GM18868 (cell line): ENCODE measurements around the gene ALG12.
A peak's percentile ranks its signal among the peaks of the same experiment; 100 is the strongest.
"Not testable (repeated sequence)": the region's sequence is repeated elsewhere in the genome, so short reads cannot be mapped to it uniquely, and the experiment has no call there.

Experiments
- ATAC-seq: cut with Tn5 transposase; IDR thresholded peaks from one replicate; pipeline ENCODE4 v1.9.1; 2021; ENCODE audit warnings: mild to moderate bottlenecking, moderate library complexity; ENCODE audit not compliant: unreplicated experiment

The ALG12 gene

DNA sequence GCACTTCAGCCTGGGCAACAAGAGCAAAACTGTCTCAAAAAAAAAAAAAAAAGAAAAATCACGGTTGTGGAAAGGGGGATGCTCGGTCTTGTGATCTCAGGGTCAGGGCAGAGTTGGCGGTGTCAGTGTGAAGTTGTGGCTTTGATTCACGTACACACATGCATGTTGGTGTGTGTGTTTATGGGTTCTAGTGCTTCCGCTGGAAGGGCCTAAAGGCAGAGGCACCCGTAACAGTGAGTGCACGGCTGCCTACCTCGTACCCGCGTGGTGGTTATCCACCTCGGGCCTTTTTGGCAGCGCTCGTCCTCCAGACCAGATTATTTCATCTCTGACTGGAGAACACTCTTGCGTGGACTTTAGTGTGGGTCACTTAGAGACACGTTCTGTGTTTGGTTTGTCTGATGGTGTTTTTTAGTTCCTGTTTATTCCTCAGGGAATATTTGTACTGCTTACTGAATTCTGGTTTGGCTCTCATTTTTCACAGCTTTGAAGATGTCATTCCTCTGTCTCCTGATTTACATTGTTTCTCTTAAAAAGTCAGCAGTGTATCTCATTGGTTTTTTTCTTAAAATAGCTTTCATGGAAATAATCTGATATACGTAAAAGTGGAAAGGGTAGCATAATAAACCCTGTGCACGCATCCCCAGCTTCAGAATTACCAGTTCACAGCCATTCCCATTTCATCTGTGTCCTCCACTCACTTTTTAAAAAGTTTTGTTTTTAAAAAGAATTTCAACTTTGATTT, 49.0 kb downstream of the ALG12 start:
- ATAC-seq, result no peak

DNA sequence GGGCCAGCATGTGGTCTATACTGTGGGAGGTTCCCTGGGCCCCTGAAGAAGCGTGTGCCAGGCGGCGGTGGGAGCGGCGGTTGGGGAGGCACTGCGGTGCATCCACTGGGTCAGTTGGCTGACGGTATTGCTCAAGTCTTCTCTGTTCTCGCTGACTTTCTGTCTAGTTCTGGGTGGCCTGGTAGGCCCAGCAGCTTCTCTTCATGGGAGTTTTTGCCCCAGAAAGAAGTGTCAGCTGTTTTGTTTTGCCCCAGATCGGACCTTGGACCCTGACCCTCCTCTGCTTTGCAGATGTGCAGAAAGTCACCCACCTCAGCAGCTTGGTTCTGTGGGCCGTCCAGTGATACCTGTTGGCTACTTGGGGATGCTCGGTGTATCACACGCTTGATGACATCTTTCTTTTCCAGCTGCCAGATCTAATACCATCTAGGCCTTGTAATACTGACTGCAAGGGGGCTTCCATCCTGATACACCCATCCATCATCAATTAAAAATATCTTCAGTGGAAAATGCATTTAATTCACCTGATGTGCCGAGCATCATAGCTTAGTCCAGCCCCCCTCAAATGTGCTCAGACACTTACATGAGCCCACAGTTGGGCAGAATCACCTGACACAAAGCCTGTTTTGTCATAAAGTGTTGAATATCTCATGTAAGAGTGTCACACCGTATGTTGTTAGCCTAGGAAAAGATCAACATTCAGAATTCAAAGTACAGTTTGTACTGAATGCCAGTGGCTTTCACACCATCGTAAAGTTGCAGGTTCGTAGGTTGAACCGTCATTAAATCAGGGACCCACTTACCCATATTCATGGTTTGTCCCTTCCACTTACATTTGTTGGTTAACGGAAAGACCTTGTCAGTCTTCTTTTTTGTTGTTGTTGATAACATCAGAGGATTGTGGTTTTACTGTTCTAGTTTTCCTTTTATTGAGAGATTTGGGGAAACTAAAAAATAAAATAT, 50.7 kb downstream of the ALG12 start:
- ATAC-seq, result no peak

DNA sequence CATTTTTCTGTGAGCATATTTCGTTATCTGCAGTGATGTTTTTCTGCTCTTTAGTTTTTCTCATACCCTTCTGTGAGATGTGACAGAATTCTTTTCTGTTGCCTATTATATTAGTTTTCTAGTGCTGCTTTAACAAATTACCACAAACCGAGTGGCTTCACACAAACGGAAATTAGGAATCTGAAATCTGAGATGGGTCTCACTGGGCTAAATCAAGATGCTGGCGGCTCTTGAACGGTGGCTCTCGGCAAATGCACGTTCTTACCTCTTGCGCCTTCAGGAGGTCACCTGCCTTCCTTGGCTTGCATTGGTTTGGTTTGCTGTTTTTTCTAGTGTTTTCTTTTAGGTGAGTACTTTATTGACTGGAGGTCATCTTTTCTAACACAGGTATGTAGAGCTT, 51.6 kb downstream of the ALG12 start:
- ATAC-seq, result no peak

DNA sequence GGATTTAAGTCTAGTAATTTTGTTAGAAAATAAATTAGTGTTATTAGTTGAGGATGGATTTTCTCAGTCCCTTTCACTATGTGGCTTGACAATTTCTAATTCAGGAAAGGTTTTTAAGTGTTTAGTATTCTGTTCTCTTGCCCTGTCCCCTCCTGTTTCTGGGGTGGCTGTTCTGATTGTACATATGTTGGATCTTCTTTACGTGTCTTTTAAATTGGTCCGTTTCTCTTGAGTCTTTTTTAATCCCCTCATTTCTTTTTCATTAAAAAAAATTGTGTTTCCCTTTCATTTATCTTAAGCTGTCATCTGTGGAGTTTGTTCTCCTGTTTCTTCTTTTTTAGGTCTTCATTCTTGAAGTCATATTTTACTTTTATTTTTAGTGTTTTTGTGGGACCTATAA, 52.1 kb downstream of the ALG12 start:
- no peak for ATAC-seq

DNA sequence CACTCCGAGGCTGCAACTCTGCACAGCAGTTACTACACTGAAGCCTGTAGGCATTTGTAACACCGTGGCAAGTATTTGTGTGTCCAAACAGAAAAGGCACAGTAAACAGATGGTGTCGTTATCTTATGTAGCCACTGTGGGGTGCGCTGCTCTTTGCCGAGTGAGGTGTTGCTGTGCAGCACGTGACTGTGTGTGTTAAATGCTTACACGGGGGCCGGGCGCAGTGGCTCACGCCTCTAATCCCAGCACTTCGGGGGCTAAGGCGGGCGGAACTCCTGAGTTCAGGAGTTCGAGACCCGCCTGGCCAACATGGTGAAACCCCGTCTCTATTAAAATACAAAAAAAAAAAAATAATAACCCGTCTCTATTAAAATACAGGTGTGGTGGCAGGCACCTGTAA, 53.1 kb downstream of the ALG12 start:
- no peak for ATAC-seq

DNA sequence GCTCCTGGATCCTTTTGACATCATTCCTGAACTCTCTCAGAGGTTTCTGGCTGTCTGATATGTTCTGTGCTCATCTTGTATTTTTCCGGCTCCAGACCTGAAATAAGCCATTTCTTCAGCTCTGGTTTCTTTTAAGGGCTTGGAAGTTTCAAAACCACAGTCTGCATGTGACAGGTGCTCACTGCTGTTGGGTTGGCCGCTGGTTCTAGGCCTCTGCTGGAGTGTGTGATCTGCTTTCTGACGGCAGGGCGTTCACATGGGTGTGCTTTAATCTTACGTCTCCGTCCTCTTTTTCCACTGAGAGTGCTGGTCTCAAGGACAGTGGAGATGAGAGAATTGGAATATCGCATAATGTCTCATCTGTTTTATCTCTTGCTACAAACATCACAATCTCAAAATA, 54.3 kb downstream of the ALG12 start:
- ATAC-seq, result no peak

DNA sequence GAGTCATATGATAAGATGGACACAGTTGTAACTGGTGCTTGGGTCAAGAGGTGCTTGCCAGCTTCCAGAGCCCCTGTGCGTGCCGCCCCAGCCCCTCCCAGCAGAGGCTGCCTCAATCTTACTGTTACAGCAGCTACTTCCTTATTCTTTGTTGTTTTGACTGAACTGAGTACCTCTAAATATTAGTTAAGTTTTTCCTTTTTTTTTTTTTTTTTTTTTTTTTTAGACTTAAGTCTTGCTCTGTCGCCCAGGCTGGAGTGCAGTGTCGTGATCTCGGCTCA, 55.8 kb downstream of the ALG12 start:
- ATAC-seq, result no peak

DNA sequence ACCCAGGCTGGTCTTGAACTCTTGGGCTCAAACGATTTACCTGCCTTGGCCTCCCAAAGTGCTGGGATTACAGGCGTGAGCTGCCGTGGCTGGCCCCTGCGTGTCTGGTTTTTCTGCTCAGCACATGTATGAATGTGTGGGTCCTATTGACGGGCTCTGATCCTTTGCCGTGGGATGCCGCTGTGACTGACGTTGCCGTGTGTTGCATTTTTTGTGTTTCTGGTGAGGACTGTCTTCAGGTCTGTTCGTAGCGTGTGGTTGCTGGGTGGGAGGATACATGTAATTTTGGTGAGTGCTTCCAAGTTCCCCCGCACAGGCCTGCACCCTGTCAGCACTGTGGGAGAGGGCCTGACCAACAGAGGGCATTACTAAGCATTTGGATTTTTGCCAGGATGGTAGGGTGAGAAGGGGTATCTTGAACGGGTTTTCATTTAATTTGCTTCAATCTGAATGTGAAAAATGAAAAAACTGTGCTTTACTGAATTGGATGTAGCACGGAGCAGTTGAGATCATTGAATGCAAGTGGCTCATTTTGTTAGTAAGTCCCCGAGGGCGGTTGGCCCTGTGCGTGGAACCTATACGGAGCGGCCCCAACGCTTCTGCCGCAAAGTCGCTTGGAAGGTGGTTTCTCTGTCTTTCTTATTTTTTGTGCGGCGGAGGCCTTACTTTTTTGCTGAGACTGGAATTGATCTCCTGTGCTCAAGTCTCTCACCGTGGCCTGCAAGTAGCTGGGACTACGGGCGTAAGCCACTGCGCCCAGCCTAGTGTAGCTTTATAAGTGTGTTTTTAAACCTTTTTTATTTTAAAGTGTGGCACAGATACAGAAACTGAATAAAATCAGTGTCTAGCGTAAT, 56.4 kb downstream of the ALG12 start:
- ATAC-seq, result no peak

DNA sequence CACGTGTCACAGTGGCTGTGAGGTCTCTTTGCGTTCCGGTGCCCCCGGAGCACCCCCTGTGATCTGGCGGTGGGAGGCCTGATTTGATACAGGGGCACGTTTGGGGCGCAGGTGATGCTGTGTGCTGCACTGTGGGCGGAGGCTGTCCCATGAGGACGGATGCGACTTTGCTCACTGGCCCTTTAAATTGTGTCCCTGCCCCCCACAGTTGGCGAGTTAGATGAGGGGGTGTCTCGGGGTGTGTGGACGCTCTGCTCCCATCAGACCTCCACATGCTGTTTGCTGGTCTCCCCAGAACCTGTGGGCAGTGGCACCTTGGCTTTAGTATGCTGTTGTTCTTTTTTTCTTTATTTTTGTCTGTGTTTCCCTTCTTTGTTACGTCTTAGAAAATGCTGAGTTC, 59.4 kb downstream of the ALG12 start:
- no peak for ATAC-seq

DNA sequence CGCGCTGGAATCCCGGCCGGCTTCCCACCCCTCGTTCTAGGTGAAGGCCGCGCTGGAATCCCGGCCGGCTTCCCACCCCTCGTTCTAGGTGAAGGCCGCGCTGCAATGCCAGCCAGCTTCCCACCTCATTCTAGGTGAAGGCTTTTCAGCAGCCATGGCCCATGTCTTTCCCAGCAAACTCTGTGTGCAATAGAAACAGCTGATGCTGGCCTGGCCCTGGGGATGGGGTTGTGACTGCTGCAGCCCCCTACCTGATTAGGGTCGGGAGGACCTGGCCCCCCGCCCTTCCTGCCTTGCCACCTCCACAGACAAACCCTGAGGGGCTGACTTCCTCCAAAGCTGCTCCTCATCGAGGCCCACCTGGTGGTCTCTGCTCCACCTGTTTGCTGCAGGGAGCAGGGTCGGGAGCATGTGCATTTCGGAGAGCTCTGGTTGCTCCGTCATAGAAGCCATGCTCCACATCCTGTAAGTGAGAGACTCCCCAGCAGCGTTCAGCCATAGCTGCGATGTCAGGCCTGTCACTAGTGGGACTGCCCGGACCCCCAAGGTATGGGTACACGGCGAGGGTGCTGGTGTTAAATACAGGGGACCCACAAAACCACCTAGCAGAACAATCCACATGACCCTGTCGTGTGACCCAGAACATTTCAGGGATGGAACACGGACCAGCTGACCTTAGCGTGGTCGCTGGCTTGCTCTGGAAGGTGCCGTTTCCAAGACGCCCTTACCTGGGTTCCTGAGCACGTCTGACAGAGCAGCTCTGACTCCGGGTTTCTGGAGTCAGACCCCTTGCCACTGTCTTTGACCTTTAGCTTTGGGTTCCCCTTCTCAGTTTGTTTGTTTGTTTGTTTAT, 61.2 kb downstream of the ALG12 start:
- ATAC-seq, result no peak

DNA sequence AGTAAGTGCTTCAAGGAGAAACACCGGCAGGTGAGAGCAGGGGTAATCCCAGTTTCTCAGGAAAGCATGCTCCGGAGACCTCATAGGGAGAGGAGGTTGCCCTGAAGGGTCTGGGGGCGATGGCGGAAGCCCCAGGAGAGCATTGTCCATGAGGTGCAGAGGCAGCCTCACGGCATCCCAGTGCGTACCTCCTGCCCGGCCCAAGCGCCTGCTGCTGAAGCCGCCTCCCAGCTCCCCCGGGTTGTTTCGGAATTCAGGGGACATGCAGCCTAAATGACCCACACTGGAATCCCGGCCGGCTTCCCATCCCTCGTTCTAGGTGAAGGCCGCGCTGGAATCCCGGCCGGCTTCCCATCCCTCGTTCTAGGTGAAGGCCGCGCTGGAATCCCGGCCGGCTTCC, 61.9 kb downstream of the ALG12 start:
- no peak for ATAC-seq

DNA sequence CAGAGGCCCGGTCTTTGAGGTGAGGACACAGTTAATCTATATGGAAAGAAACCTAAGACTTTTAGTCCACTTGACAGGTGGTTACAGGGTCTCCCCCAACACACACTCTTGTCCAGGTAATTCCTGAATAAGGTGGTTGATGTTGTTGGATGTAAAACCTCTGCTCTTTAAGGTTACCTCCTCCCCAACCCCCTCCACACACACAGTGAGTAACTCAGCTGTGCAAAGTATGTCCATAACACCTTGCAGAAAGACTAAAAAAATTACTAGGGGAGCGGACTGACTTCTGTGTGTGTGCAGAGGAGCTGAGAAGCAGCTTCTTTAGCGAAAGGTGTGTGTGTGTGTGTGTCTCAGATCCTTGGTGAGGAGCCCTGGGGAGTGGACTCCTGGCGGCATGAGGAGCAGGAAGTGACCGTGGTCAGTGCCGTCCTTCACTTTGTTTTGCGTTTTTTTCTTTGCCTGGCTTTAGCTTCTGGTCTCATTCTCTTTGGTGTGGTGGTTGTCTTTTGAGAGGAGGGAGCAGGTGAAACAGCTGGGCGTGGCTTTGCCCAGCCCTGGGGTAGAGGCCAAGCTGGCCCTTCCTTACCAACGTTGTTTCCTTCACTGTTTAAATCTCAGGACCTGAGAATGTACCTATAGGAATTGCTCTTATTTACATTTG, 62.9 kb downstream of the ALG12 start:
- ATAC-seq, result no peak

DNA sequence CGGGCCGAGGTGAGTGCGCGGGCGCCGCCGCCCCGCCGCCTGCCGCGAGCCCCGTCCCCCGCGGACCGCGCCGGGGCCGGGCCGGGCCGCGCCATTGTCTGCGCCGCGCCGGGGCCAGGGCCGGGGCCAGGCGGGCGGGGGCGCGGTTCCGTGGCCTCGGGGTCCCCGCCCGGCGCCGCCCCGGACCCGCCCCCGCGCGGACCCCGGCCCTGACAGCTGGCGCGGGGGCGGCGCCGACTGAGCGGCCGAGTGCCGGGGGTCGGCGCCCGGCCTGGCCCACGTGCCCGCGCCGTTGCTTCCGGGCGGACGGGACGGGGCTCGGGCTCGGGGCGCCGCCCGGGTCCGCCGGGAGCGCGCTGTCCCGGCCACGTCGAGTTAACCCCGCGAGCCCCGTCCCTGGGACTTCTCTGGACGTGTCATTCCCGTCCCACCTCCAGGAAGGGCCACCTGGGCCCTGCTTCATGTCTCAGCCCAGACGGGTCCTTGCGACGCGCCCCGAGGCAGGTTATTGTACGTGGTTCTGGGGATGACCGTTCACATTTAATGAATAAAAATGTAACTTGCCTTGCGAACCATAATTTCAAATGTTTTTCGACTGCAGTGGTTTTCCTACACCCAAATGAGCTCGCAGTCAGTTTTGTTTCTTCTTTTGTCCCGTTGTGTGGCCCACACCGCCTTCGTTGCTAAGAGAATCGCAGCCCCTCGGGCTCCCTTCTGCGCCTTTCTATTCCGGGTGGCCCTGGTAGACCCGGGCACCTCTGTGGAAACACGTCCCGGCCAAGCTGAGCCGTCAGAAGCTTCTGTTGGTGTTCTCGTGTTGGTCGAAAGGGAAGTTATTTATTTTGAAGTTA, 64.0 kb downstream of the ALG12 start:
- peak; percentile 12 for ATAC-seq

DNA sequence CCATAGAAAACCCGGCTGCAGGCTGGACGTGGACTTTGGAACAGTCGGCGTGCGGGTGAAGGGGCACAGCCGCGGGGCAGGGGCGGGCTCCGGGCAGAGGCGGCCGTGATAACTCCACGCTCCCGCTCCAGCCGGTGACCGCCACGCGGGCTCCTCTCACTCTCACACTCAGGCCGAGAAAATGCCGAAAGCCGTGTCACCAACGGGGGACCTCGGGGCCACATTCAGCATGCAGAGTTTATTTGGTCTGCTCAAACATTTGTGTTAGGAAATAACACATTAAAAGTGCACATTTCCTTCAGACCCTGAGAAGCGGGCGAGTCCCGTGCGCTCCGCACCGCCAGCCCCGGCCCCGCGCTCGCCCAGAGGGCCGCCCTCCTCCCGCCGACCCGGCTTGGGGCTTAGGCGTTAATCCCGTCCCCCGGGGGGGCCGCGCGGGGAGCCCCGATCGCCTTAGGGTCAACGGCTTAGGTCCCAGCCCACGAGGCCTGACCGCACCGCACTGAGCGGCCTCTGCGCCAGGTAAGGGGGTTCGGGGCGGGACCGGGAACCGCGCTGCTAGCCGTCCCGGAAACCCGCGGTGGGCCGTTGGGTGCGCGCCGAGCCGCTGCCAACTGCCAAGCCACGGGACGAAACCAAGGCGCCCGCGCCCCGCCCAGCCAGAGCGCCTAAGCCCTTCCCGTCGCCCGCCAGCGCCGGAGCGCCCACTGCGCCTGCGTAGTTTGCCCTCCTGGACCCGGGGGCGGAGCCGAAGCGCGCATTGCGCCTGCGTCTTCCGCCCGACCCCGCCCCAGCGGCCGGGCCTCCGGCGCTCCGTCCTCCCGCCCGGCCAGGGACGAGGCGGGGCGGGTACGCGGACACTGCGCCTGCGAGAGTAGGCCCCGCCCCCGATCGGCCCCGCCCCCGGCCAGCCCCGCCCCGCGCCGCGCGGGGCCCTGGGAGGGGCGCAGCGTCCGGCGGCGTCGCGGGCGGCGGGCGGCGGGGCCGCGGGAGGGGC, 65.0 kb downstream of the ALG12 start, which contains the start of gene ZBED4:
TSS of gene ZBED4 (plus strand) at position 947 of the 997 bp plus-strand sequence. CDS start 29,819 bp downstream, outside the sequence.
- ATAC-seq, result peak; percentile 70

DNA sequence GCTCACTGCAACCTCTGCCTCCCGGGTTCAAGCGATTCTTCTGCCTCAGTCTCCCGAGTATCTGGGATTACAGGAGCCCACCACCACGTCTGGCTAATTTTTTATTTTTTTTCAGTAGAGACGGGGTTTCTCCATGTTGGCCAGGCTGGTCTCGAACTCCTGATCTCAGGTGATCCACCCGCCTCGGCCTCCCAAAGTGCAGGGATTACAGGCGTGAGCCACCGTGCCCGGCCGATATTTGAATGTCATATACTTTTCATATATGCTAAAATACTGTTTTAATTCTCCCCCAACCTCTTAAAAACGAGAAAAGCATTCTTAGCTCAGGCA, 65.7 kb downstream of the ALG12 start:
- not testable (repeated sequence) for ATAC-seq

DNA sequence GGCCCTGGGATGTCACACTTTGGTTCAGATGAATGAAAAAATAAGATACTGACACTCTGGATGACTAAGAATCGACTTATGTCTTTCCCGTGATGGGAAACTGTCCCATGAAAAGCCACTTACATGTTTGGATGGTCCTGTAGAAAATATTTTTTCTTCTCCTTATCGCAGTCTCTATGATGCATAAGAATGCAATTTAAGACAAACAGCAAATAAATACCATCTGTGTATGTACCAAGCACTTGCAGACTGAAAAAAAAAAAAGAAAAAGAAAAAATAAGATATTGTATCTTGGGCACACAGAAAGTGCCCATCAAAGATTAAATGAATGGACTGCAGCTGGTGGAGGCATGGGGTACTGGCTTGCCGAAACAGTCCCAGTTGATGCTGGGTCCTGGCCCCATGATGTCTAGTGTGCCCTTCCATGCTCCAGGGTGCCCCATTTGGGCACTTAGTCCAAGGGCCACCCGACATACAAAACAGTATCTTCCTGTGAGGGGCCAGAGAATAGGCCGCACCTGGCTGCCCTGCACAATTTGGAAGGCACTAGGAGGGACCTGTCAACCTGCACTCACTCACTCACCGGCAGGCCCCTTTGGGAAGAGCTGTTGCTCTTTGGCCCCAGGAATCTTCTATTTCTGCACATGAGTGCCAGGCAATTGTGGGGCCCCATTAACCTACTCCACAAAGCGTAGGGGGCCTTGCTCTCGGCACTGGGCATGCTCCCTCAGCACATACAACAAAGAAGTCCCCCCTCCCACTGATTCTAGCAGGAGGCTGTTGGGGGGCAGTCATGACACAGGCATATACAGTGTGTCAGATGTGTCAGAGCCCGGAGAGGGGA, 67.1 kb downstream of the ALG12 start:
- ATAC-seq, result no peak
